SKM-1 treated with dmso at 0.1 percent for 144 hours (cell line): ENCODE results near the gene LITAF.

Experiments
- DNase-seq: peaks from one replicate; lab custom pipeline; 2025; ENCODE audit not compliant: unreplicated experiment; lab: John Stamatoyannopoulos, UW

LITAF gene

GRCh38 chr16:11554053-11554452 is 32.7 kb downstream of the LITAF start:
- no peak for DNase-seq

- DNase-seq, result no peak
Observed at GRCh38 chr16:11553371-11553770, 33.3 kb downstream of the LITAF start.

GRCh38 chr16:11552440-11552839 is 34.3 kb downstream of the LITAF start:
- no peak for DNase-seq

GRCh38 chr16:11551842-11552241 is 34.9 kb downstream of the LITAF start:
- DNase-seq, result no peak

GRCh38 chr16:11550791-11551498 is 35.8 kb downstream of the LITAF start:
- DNase-seq, result no peak

GRCh38 chr16:11547118-11547916 is 39.4 kb downstream of the LITAF start:
- no peak for DNase-seq

- DNase-seq, result no peak
Observed at GRCh38 chr16:11546608-11547061, 40.1 kb downstream of the LITAF start.

- no peak for DNase-seq
Observed at GRCh38 chr16:11543661-11544393, 42.9 kb downstream of the LITAF start.

GRCh38 chr16:11542069-11542744 is 44.5 kb downstream of the LITAF start:
- no peak for DNase-seq

- no peak for DNase-seq
Observed at GRCh38 chr16:11539641-11540050, 47.1 kb downstream of the LITAF start.

- no peak for DNase-seq
Observed at GRCh38 chr16:11538880-11539279, 47.8 kb downstream of the LITAF start.

- no peak for DNase-seq
Observed at GRCh38 chr16:11536104-11536866, 50.4 kb downstream of the LITAF start.

GRCh38 chr16:11535494-11535893 is 51.2 kb downstream of the LITAF start:
- no peak for DNase-seq

- no peak for DNase-seq
Observed at GRCh38 chr16:11534262-11534661, 52.5 kb downstream of the LITAF start.

- no peak for DNase-seq
Observed at GRCh38 chr16:11533588-11533987, 53.1 kb downstream of the LITAF start.

GRCh38 chr16:11530171-11530940 is 56.4 kb downstream of the LITAF start:
- DNase-seq, result no peak

GRCh38 chr16:11529285-11529684 is 57.4 kb downstream of the LITAF start:
- DNase-seq, result no peak

GRCh38 chr16:11528053-11528452 is 58.7 kb downstream of the LITAF start:
- DNase-seq, result no peak

GRCh38 chr16:11526655-11527350 is 59.9 kb downstream of the LITAF start:
- no peak for DNase-seq
